Globus pallidus (tissue), 1 donor: ENCODE measurements around the gene LHFPL4.
A peak's percentile ranks its signal among the peaks of the same experiment; 100 is the strongest.
"Not testable (repeated sequence)": the region's sequence is repeated elsewhere in the genome, so short reads cannot be mapped to it uniquely, and the experiment has no call there.

Experiments used
- DNase-seq: peaks from one replicate; pipeline ENCODE4 v3.0.0-alpha.2; 2015; ENCODE audit warnings: low spot score

LHFPL4 gene

DNA sequence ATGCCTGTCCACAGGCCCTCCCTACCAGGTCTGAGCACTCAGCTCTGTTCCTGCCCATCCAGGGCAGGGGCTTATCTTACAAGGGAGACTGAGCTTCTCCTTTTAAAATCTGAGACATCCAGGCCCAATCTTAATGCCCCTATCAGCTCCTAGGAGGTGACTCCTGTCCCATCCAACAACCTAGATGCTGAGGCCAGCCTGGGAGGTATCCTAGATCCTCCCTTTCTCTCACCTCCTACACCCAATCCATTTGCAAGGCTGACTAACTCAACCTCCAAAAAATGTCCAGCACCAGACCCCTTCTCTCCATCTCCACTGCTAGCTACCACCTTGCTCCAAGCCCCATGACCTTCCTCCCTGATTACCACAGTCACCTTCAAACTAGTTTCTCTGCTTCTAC, 17.4 kb downstream of the LHFPL4 start:
- DNase-seq, result no peak

DNA sequence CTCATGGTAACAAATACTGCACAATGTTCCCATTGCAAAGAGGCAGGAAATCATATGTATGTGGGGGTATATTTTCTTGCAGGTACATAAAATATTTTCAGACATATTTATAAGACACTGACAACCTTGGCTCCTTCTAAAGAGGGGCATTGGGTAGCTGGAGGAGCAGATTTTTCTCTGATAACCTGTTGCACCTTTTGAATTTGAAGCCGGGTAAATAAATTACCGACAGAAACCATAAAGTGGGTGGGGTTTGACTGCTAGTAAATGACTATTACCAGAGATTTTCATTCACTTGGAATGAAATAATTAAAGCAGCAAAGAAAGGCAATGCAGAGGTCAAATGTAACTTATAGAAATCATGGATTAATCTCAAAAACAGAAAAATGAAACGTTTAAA, 19.2 kb downstream of the LHFPL4 start:
- DNase-seq, result no peak

DNA sequence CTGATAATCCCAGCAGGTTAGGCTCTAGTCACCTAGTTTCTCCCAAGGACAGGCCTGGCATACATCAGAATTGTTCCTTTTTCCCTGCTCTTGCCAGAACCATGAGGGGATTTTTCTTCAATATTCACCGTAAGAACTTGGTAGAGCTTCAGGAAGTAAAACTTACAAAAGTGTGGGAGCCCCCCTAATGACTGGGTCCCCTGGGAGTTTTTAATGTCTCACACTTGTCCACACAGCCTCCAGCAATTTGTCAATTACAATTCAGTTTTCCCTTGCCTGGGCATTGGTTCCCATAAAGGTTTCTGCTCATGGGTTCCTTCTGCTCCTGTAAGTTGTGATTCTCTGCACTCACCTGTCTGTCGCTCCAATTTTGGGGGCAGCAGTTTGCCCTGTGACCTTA, 28.5 kb downstream of the LHFPL4 start:
- DNase-seq, result no peak

DNA sequence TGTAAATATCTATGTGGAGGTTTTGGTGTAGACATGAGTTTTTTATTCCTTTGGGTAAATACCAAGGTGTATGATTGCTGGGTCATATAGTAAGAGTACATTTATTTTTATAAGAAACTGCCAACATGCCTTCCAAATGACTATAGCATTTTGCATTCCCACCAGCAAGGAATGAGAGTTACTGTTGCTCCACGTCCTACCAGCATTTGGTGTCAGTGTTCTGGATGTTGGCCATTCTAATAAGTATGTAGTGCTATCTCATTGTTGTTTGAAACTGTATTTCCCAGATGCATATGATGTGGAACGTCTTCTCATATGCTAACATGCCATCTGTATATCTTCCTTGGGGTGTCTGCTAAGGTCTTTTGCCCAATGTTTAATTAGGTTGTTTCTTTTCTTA, 38.7 kb downstream of the LHFPL4 start:
- no peak for DNase-seq

DNA sequence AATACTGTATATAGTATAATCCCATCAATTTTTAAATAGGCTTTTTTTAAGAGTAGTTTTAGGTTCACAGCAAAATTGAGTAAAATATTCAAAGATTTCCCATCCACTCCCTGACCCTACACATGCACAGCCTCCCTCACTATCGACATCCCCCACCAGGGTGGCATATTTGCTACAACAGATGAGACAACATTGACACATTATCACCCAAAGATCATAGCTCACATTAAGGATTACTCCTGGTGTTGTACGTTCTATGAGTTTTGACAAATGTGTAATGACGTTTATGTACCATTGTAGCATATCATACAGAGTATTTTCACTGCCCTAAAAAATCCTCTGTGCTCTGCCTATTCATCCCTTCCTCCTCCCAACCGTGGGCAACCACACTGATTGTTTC, 39.3 kb downstream of the LHFPL4 start:
- no peak for DNase-seq

DNA sequence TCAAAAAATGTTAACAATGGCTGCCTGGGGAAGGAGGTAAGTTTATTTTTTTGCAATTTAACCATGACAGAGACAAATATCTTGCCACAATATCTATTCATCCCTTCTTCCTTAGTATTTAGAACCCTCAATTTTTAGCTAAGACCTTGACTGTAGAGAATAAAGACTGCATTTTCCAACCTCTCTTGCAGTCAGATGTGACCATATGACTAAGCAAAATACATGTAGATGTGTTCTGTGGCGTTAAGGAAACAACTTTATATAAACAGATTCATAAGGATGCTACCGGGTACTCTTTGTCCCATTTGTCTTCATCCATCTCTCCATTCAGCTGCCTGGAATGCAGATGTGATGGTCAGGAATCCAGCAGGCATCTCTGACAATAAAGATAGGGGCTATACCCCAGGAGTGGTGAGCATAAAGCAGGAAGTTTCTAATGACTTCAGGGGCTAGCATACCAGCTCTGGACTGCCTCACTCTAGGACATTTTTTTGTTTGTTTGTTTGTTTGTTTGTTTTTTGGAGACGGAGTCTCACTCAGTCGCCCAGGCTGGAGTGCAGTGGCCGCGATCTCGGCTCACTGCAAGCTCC, 41.1 kb downstream of the LHFPL4 start:
- DNase-seq, result no peak

DNA sequence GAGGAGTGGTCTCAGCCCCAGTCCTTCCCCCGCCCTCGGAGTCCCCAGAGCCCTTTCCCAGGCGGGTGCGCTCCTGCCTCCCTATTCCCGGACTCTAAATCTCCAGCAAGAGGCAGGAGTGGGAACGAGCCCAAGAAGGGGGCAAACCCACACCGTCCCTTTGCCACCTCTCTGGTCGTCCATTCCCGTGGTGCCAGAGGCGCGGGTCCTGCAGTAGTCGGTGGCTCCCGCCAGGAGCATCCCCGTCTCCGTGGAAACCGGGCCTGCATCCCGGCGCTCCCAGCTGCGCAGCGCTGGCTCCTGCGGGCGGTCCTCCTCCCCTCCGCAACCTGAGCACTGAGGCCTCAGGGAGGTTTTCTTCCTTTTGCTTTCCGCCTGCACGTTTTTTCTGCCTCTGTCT, 44.8 kb downstream of the LHFPL4 start:
- no peak for DNase-seq

DNA sequence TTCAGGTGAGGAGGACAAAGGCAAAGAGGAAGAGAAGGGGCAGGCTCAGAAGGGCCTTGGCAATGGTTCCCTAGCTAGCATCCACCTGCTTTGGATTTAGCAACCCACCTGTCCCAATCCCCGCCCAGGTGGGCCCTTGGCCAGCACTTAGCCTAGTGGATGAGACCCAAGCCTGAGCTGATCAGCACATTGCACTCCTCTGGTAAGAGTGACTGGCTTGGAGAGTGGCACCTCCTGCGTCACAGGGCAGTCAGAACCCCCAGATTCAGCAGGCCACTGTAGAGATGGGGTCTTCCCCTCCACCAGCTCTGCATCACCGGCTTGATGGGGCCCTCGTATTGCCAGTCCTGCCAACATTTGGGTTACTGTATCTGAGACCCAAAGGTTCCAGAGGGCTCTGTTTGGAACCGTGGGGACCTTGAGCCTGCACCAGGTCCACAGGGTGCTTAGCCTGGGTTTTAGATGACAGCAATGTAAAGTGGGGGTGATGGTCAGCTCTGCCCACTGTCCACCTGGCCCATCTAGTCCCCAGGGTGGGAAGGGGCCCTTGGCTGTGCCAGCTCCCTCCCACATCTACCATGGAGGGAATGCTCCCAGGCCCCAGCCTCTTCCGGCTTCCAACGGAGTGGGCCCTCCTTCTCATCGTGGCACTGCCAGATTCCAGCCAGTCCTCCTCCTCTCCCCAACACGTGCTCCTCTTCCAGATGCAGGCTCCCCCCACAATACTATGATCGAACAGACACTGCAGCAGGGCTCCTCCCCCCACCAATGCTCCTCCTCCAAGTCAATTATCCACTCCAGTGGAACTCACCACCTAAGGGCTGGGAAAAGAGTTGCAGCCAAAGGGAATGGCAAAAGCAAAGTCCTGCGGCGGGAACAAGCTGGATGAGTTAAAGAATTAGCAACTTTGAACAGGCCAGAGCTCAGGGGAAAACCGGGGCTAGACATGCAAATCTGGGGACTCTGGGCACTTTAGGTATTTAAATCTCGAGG, 45.7 kb downstream of the LHFPL4 start:
- DNase-seq, result no peak

DNA sequence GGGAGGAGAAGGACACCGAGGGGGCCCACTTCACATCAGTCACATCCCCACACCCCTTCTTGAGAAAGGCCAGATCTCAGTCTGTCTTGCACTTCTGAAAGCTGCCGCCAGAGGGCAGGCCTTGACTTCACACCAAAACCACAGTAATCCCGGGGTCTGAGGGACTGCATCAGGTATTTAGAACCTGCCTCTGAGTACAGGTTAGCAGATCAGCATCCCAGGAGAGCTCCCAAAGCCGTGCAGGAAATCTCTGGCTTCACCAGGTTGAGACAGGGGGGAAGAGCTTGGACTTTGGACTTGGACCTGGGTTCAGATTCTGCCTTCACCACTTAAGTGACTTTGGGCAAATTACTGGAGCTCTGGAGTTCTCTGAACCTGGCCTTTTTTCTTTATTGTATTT, 50.3 kb downstream of the LHFPL4 start:
- DNase-seq, result peak; percentile 26

DNA sequence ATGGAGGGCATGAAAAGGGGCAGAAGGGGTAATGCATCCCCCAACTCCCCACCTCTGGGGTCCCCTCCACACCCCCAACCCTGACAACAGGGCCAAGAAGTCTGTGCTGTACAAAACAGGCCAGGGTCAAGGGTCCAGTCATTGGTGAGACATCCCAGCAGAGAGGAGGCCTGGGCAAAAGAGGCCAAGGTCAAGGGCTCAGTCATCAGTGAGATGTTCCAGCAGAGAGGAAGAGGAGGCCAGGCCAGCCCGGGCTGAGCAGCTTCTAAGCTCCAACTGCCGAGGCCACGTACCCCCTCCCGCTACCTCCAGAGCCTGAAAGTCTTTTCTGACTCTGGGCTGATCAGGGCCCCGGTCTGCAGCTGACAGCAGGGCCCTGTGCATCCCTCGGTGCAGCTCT, 52.4 kb downstream of the LHFPL4 start:
- no peak for DNase-seq

DNA sequence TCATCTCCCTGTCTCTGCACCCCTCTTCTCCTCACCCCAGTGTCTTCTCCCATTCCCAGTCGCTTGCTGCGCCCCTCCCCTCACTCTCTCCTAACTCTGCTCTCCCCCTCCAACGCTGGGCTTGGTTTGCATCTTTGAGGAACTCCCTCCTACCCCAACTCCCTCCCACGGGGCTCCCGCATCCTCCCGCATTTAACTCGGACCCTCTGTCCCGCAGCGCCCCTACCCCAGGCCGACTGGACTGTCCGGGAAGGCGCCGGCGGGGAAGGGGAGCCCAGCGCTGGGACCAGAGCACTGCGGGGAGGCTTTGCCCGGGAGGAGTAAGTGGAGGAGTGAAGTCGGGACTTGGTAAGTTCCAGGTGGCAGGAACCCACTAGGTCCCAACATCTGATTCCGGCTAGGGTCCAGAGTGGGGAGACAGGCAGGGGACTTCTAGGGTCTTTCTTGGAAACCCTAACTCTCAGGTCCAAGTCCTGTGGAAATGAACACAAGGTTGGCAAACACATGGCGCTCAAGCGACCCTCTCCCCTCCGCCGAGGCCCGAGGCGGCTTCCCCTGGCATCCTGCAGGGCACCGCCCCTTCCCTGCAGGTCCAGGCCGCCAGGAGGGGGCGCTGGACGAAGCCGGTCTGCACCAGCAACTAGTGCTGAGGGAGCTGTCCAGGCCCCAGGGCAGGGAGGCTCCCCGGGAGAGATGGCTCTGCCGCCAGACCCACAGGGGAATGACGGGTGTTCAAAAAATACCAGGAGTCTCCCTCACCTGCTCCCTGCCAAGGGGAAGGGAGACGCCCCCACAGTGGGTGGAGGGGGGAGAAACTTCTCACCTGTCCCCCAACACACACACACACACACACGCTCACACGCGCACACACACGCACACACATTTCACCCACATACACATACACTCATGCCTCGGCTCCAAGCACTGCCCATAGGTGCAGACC, 53.2 kb downstream of the LHFPL4 start:
- DNase-seq, result no peak

DNA sequence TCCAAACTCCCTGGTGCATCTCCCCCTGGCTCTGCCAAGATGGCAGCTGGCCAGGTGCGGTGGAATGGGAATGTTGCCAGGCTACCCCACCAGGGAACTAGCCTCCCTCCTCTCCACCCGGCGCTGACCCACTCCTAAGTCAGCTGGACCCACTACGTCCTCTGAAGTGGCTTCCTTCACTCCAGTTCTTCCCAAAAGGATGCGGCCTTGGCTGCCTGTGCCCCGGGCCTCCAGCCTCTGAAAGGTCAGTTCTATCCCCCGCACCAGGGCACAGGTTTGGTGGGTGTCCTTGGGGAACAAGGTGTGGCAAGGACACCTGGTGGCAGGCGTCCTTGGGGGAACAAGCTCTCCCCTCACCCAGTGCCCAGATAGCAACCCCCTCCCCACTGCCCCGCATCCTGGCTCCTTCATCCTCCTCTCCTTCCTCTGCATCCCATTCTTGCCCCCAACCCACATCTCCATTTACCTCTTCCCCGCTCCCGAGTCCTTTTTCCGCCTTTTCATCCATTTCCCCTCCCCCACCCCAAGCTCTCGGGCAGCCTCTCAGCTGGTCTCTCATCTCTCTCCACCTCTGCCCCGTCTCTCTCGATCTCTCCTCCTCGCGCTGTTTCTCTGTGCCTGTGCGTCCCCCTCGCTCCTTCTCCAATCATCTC, 54.0 kb downstream of the LHFPL4 start:
- no peak for DNase-seq

DNA sequence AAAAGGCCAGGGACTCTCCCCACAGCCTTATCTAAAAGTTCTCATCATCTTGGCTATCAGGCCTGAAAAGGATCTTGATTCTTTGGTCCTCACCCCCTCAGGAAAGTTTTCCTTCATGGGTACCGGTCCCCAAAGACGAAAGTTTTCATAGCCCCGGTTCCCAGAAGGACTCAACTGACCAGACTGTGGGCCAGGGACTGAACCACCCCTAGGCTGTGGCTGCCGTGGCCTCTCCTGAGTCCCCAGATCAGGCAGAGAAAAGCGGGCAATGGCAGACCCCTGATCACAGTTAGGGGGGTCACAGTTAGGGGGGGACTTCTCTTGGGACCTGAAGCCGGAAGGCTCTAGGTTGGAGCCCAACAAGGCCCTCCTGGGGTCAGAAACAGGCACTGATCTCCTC, 54.8 kb downstream of the LHFPL4 start:
- no peak for DNase-seq

DNA sequence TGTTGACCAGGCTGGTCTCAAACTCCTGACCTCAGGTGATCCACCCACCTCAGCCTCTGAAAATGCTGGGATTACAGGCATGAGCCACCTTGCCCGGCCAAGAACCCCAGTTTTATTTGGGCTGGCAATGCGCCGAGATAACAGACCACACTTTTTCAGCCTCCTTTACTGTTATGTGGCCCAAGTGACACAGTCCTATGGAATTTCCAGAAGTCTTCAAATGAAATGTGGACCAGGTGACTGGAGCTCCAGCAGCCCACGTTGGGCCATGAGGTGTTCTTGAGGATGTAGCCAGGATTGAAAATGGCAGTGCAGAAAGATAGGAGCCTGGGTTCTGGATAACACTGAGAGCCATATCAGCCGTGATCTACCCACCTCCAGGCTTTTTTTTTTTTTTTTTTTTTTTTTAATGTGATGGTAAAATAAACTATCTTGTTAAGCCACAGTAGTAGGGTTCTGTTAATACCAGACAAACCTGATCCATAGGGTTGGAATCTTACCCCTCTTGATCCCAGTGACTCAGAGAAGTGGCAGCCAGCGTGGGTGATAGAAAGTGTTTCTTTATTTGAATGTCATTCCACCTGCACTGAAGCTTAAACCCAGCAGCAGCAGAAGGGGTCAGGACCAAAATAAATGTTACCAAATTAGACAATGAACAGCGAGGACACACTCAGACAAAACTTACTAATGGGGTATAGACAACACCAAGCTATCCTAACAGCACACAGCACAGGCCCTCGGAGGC, 55.6 kb downstream of the LHFPL4 start:
- no peak for DNase-seq

DNA sequence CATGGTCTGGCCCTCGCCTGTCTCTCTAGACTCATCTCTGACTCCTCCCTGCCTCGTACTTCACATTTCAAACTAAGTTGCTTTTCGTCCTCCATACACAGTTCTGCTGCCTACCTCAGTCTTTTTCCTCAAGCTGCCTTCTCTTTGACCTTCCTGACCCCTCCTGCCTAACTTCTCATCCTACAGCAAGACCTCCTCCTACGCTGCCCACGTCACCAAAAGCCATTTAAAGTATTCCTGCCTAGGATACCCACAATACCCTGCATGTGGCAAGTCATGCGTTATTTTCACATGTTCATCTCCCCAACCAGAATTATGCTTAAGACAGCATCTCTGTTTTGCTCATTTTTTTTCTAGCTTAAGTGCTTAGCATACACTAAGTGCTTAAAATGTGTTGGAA, 56.7 kb downstream of the LHFPL4 start:
- no peak for DNase-seq

DNA sequence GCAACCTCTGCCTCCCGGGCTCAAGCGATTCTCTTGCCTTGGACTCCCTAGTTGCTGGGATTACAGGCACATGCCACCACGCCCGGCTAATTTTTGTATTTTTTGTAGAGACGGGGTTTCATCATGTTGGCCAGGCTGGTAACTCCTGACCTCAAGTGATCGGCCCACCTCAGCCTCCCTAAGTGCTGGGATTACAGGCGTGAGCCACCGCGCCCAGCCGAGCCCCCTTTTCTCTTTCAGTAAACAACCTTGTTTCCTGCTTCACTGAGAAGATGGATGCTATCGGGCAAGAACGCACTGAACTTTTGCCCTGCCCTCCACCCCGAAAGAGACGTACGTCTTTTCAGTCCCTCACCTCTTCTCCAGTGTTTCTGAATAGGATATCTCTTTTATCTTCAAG, 59.6 kb downstream of the LHFPL4 start:
- DNase-seq, result not testable (repeated sequence)

DNA sequence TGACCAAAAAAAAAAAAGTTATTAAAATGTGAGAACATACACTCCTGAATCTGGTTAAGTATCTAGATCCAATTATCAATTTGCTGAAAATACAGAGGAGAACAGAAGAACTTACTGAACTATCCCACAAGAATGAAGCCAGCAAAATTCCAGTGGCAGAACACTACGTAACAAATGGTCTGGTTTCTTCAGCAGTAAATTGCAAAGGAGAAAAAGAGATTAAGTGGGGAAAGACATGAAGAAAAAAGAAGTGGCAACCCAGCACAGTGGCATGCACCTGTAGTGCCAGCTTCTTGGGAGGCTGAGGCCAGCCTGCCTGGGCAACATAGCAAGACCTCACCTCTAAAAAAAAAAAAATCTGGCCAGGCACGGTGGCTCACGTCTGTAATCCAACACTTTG, 62.1 kb downstream of the LHFPL4 start:
- no peak for DNase-seq

DNA sequence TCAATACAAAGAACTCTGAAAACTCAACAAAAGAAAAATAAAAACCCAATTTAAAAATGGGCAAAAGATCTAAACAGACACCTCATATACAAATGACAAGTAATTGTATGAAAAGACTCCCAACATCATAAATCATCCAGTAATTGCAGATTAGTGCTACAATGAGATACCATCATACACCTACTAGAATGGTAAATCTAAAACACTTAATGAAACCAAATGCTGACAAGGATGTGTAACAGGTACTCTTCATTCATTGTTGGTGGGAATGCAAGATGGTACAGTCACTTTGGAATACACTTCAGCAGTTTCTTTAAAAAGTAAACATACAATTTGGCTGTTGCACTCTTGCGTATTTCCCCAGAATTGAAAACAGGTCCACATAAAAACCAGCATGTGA, 68.4 kb downstream of the LHFPL4 start:
- DNase-seq, result no peak

DNA sequence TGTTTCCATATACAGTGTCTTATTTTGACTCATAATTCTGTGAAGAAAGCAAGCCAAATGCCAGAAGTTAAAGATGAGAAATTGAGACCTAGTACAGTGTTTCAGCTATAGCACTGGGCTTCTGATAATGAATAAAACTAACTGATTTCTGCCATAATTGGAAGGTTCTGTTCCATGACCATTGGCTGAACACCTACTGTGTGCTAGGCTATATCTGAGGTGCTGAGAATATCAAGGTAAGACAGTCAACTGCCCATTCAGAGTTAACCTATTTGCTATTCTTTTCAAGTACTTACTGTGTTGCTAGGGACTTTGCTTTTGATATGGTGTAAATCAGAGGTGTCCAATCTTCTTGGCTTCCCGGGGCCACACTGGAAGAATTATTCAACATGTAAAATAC, 73.4 kb downstream of the LHFPL4 start:
- no peak for DNase-seq

DNA sequence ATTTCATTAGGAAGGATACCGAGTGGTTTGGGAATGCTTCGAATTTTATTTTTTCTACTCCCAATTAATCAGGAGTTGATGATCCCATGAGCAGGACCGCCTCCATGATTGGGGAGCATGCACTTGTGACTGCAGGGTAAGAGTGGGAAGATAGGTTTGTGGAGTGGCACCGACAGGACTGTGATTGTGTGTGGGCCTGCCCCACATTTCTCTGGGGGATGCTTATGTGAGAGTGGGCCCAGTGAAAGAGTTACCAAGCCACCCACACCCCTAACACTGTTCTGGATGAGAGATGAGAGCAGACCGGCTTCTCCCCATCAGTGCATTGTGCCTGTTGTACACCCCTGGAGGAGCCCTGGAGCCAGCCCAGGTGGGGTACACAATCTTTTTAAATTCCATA, 76.7 kb downstream of the LHFPL4 start:
- no peak for DNase-seq

DNA sequence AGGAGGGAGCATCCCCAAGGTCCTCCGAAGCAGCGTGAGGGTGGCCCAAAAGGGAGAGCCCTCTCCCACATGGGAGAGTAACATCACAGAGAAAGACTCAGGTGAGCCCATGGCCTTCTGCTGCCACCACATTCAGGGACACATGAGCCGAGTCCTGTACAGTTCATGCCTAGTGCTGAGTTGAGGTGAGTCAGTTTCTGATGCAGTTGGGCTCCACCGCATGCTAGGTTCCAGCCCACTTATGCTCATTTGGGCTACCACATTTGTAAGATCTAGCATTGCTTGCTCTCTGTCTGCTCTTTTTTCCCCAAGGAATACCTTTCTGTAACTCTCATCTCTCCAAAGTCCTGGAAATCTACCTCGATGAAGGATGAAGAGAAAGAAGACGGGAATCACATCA, 79.1 kb downstream of the LHFPL4 start:
- no peak for DNase-seq
